GM12874 (cell line): ENCODE data around the gene VGLL4.

Source experiments
- CTCF ChIP-seq: IDR thresholded peaks from 2 replicates; pipeline ENCODE4 v1.5.1; 2011; ENCODE audit warnings: low read depth, mild to moderate bottlenecking, control low read depth, low read length, moderate library complexity; ENCODE audit not compliant: insufficient read depth

The VGLL4 gene

GRCh38 chr3:11613851-11614487 is 29.7 kb downstream of the VGLL4 start:
- no peak for TF ChIP-seq CTCF

- TF ChIP-seq CTCF: no peak
These were observed 30.4 kb downstream of the VGLL4 start for GRCh38 chr3:11613319-11613718.

GRCh38 chr3:11612515-11613188 is 31.1 kb downstream of the VGLL4 start:
- no peak for TF ChIP-seq CTCF

- no peak for TF ChIP-seq CTCF
These were observed 32.3 kb downstream of the VGLL4 start for GRCh38 chr3:11611341-11611799.

- TF ChIP-seq CTCF: no peak
These were observed 32.9 kb downstream of the VGLL4 start for GRCh38 chr3:11610700-11611275.

GRCh38 chr3:11610044-11610671 is 33.6 kb downstream of the VGLL4 start:
- TF ChIP-seq CTCF: no peak

GRCh38 chr3:11609481-11609880 is 34.2 kb downstream of the VGLL4 start:
- TF ChIP-seq CTCF: no peak
